NB4 (cell line): ENCODE results near the gene HINT2.

Experiments
- DNase-seq: peaks from one replicate; pipeline ENCODE4 v3.0.0; 2010; ENCODE audit warnings: low read depth
- H3K4me3 ChIP-seq: one replicate; pipeline ENCODE4 v1.5.1; 2011; ENCODE audit warnings: mild to moderate bottlenecking, low read depth, low read length, moderate library complexity
- CTCF ChIP-seq: IDR thresholded peaks from one replicate; pipeline ENCODE4 v1.5.1; 2012; ENCODE audit warnings: low read depth, low read length
- MAX ChIP-seq: IDR thresholded peaks from 2 replicates; pipeline ENCODE4 v1.6.1; 2011; ENCODE audit warnings: low read depth, low read length
- MYC ChIP-seq: IDR thresholded peaks from 2 replicates; pipeline ENCODE4 v1.6.1; 2011; ENCODE audit warnings: low read depth, low read length
- POLR2A ChIP-seq: IDR thresholded peaks from 2 replicates; pipeline ENCODE4 v1.6.1; 2011; ENCODE audit warnings: mild to moderate bottlenecking; ENCODE audit not compliant: insufficient read length; ENCODE audit errors: extremely low read depth

HINT2 gene

GRCh38 chr9:35814841-35815543 lies at the start of gene HINT2:
Gene HINT2, minus strand, starts transcription at chr9:35815042. Its CDS starts 63 bp downstream, at chr9:35814979.
- DNase-seq = peak; percentile 94
- no peak for TF ChIP-seq MAX
- TF ChIP-seq CTCF = no peak
- no peak for TF ChIP-seq MYC
- TF ChIP-seq POLR2A = peak; percentile 55
- peak within 1 kb of the TSS; percentile 72 for H3K4me3 ChIP-seq

- TF ChIP-seq POLR2A = no peak
- no peak for TF ChIP-seq MAX
- TF ChIP-seq CTCF = no peak
- TF ChIP-seq MYC = no peak
- DNase-seq = no peak
- no peak overlapping the region for H3K4me3 ChIP-seq
Measured at GRCh38 chr9:35863583-35863982, 48.7 kb upstream of the HINT2 start.

GRCh38 chr9:35862328-35862727 lies 47.5 kb upstream of the HINT2 start:
- TF ChIP-seq CTCF (no peak), MAX (no peak), MYC (no peak), POLR2A (no peak)
- DNase-seq = no peak
- no peak overlapping the region for H3K4me3 ChIP-seq

GRCh38 chr9:35861161-35861897 lies 46.5 kb upstream of the HINT2 start:
- no peak for TF ChIP-seq POLR2A
- TF ChIP-seq CTCF = no peak
- TF ChIP-seq MAX = no peak
- TF ChIP-seq MYC = no peak
- DNase-seq = no peak

GRCh38 chr9:35859990-35860339 lies 45.1 kb upstream of the HINT2 start:
- no peak overlapping the region for H3K4me3 ChIP-seq
- DNase-seq = no peak
- no peak for TF ChIP-seq POLR2A
- TF ChIP-seq MAX = no peak
- no peak for TF ChIP-seq CTCF
- TF ChIP-seq MYC = no peak

More at GRCh38 chr9:35861161-35861897, 46.5 kb upstream of the HINT2 start:
- no peak overlapping the region for H3K4me3 ChIP-seq
